Measurements from ENCODE around the gene SOX9.

SOX9 gene

DNA sequence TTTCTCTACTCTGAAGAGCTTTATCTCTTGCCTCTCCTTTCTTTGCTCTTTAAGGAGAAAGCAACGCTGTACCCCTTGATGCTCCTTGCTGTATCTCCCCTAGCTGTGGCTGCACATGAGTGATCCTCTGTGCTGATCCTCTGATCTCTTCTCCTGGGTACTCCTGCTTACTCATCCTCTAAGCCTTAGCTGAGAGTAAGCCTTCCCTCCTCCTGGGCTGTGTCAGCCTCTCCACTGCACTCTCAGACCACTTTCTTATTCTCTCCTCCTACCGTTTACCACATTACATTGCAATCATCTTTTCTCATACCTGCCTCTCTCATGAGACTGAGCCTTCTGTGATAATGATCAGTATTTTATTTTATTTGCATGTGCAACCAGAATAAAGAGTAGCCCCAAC, 25.1 kb downstream of the SOX9 start:
- Histone ChIP-seq H3K27me3 (ENCODE audit: insufficient read depth, low read length, poor library complexity, severe bottlenecking) (no peaks in the 10 kb centered on the region), H4K20me1 (ENCODE audit: insufficient read depth, low read length, poor library complexity, severe bottlenecking) (no peaks in the 10 kb centered on the region), H2AFZ (ENCODE audit: low read length) (no peak overlapping the region), H3F3A (ENCODE audit: low read depth) (no peaks in the 10 kb centered on the region), H3K36me3 (ENCODE audit: insufficient read depth, low read length) (no peaks in the 10 kb centered on the region), H3K9me2 (replicated peaks; ENCODE audit: low read depth, low read length) (no peaks in the 10 kb centered on the region), H3K4me3 (ENCODE audit: low read length, poor library complexity, severe bottlenecking) (no peak overlapping the region), H3K4me2 (ENCODE audit: low read depth, low read length, poor library complexity, severe bottlenecking) (no peak overlapping the region), H3K9ac (ENCODE audit: low read depth, low read length, poor library complexity, severe bottlenecking) (no peak overlapping the region), H3K4me1 (ENCODE audit: insufficient read depth, low read length, poor library complexity, severe bottlenecking) (no peaks in the 10 kb centered on the region), H3K9me3 (ENCODE audit: insufficient read depth, low read depth, low read length) (no peaks in the 10 kb centered on the region; the same call in 1 of the 2 replicates), H3K79me2 (ENCODE audit: insufficient read depth, low read length) (no peaks in the 10 kb centered on the region)
- no peak for TF ChIP-seq EZH2phosphoT487 (IDR thresholded peaks at IDR 0.05; ENCODE audit: borderline replicate concordance)

DNA sequence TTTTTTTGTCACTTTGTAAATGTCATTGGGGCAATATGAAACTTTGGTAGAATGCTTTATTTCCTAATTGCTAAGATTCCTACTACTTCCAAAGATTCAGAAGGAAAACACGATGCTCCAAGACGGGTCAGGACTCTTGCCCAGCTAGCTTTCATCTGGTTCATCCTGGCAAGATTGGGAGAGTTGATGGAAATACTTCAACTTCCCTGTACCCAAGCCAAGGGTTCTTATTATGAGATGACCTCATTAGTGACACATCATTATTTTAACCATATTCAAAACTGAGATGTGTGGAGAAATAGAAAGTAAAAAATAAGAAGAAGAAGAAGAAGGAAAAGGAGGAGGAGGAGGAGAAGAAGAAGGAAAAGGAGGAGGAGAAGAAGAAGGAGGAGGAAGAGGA, 25.6 kb downstream of the SOX9 start:
- Histone ChIP-seq H3K4me1 (ENCODE audit: insufficient read depth, low read length, poor library complexity, severe bottlenecking) (no peaks in the 10 kb centered on the region), H3K9ac (ENCODE audit: low read depth, low read length, poor library complexity, severe bottlenecking) (no peak overlapping the region), H2AFZ (ENCODE audit: low read length) (no peak overlapping the region), H3K4me2 (ENCODE audit: low read depth, low read length, poor library complexity, severe bottlenecking) (no peak overlapping the region), H4K20me1 (ENCODE audit: insufficient read depth, low read length, poor library complexity, severe bottlenecking) (no peaks in the 10 kb centered on the region), H3K9me2 (replicated peaks; ENCODE audit: low read depth, low read length) (no peaks in the 10 kb centered on the region), H3K79me2 (ENCODE audit: insufficient read depth, low read length) (no peaks in the 10 kb centered on the region), H3K9me3 (ENCODE audit: insufficient read depth, low read depth, low read length) (no peaks in the 10 kb centered on the region; the same call in 1 of the 2 replicates), H3K27me3 (ENCODE audit: insufficient read depth, low read length, poor library complexity, severe bottlenecking) (no peaks in the 10 kb centered on the region), H3K4me3 (ENCODE audit: low read length, poor library complexity, severe bottlenecking) (no peak overlapping the region), H3F3A (ENCODE audit: low read depth) (no peaks in the 10 kb centered on the region), H3K36me3 (ENCODE audit: insufficient read depth, low read length) (no peaks in the 10 kb centered on the region)
- TF ChIP-seq EZH2phosphoT487 (IDR thresholded peaks at IDR 0.05; ENCODE audit: borderline replicate concordance) = no peak
- TF ChIP-seq, protein P1, sequence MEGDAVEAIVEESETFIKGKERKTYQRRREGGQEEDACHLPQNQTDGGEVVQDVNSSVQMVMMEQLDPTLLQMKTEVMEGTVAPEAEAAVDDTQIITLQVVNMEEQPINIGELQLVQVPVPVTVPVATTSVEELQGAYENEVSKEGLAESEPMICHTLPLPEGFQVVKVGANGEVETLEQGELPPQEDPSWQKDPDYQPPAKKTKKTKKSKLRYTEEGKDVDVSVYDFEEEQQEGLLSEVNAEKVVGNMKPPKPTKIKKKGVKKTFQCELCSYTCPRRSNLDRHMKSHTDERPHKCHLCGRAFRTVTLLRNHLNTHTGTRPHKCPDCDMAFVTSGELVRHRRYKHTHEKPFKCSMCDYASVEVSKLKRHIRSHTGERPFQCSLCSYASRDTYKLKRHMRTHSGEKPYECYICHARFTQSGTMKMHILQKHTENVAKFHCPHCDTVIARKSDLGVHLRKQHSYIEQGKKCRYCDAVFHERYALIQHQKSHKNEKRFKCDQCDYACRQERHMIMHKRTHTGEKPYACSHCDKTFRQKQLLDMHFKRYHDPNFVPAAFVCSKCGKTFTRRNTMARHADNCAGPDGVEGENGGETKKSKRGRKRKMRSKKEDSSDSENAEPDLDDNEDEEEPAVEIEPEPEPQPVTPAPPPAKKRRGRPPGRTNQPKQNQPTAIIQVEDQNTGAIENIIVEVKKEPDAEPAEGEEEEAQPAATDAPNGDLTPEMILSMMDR (conservative IDR thresholded peaks at IDR 0.05; ENCODE audit: low read length) = no peak

DNA sequence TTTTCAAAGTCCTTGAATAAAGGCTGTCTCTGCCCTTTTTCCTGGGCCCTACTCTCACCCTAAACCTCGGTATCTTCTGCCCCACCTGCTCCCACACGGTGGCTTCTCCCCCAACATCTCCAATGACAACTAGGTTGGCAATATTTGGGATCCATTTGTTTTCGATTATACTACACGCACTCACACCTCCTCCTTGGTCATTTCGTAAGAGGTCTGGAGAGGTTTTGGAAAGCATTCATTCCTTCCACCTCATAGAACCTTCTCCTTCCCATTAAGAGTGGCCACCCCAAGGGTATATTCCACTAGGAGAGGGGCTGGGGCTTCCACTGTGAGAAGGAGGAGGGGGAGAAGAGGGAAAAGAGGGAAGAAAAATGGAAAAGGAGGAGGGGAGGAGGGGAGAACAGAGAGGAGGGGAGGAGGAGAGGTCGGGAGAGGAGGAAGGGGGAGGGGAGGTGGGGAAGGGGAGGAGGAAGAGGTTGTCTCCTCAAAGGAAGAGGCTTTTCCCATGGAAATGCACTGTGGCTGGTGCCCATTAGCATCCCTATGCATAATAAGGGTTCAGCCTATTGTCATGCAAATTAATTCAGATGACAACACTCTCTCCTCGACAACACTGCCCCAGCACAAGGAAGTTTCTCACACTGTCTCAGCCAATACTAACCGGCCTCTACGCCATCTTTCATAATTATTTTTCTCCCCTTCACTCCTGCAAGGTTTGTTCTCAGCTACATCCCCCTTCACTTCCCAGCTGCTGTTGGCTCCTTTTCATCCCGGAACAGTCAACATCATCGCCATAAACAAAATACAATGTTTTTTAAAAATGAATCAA, 30.0 kb downstream of the SOX9 start:
- H3K79me2 ChIP-seq (ENCODE audit: insufficient read depth, low read length) = no peaks in the 10 kb centered on the region
- H3K4me3 ChIP-seq (ENCODE audit: low read length, poor library complexity, severe bottlenecking) = no peak overlapping the region
- no peak overlapping the region for H3K9ac ChIP-seq (ENCODE audit: low read depth, low read length, poor library complexity, severe bottlenecking)
- no peaks in the 10 kb centered on the region for H4K20me1 ChIP-seq (ENCODE audit: insufficient read depth, low read length, poor library complexity, severe bottlenecking)
- no peaks in the 10 kb centered on the region for H3K9me3 ChIP-seq (ENCODE audit: insufficient read depth, low read depth, low read length)
- no peaks in the 10 kb centered on the region for H3F3A ChIP-seq (ENCODE audit: low read depth)
- H3K27me3 ChIP-seq (ENCODE audit: insufficient read depth, low read length, poor library complexity, severe bottlenecking) = no peaks in the 10 kb centered on the region
- TF ChIP-seq, protein P1 (conservative IDR thresholded peaks at IDR 0.05; ENCODE audit: low read length) = no peak
- no peak for TF ChIP-seq EZH2phosphoT487 (IDR thresholded peaks at IDR 0.05; ENCODE audit: borderline replicate concordance)
- no peak overlapping the region for H3K4me2 ChIP-seq (ENCODE audit: low read depth, low read length, poor library complexity, severe bottlenecking)
- no peaks in the 10 kb centered on the region for H3K9me2 ChIP-seq (replicated peaks; ENCODE audit: low read depth, low read length)
- H3K36me3 ChIP-seq (ENCODE audit: insufficient read depth, low read length) = no peaks in the 10 kb centered on the region
- no peak overlapping the region for H2AFZ ChIP-seq (ENCODE audit: low read length)
- no peaks in the 10 kb centered on the region for H3K4me1 ChIP-seq (ENCODE audit: insufficient read depth, low read length, poor library complexity, severe bottlenecking)

Data from Loucy (cell line).